AML-193 (cell line): ENCODE measurements around the gene CDC42EP5.
"Not testable (repeated sequence)": the region's sequence is repeated elsewhere in the genome, so short reads cannot be mapped to it uniquely, and the experiment has no call there.

Experiments
- DNase-seq, 2 experiments: peaks; one replicate each; lab custom pipeline; 2025; lab: John Stamatoyannopoulos, UW

The CDC42EP5 gene

GRCh38 chr19:54489341-54489740 is 16.2 kb upstream of the CDC42EP5 start:
- DNase-seq, result no peak

GRCh38 chr19:54485851-54486250 is 12.8 kb upstream of the CDC42EP5 start:
- peak; percentile 36 to 50 for DNase-seq

GRCh38 chr19:54484451-54484850 is 11.4 kb upstream of the CDC42EP5 start:
- no peak for DNase-seq

GRCh38 chr19:54482889-54483288 is 9.8 kb upstream of the CDC42EP5 start:
- peak; percentile 64 to 71 for DNase-seq

- DNase-seq, result peak; percentile 45 to 54
Measured at GRCh38 chr19:54481326-54481930, 8.3 kb upstream of the CDC42EP5 start.

GRCh38 chr19:54480051-54480450 is 7.0 kb upstream of the CDC42EP5 start:
- DNase-seq, result peak; percentile 68 to 73

GRCh38 chr19:54478677-54479266 is 5.7 kb upstream of the CDC42EP5 start:
- peak; percentile 53 to 67 for DNase-seq

GRCh38 chr19:54477650-54478049 is 4.6 kb upstream of the CDC42EP5 start:
- no peak for DNase-seq

- DNase-seq, result no peak
Measured at GRCh38 chr19:54475706-54476105, 2.6 kb upstream of the CDC42EP5 start.

- DNase-seq, result no peak
Measured at GRCh38 chr19:54473892-54474372, 836 bp upstream of the CDC42EP5 start.

- no peak for DNase-seq
Measured at GRCh38 chr19:54470991-54471782, 1.9 kb downstream of the CDC42EP5 start.

- DNase-seq, result no peak
Measured at GRCh38 chr19:54470276-54470887, 2.7 kb downstream of the CDC42EP5 start.

- DNase-seq, result no peak
Measured at GRCh38 chr19:54469496-54469934, 3.6 kb downstream of the CDC42EP5 start.

- not testable (repeated sequence) for DNase-seq
Measured at GRCh38 chr19:54466110-54466480, 7.0 kb downstream of the CDC42EP5 start.

- DNase-seq, result no peak
Measured at GRCh38 chr19:54465426-54466109, 7.5 kb downstream of the CDC42EP5 start.

GRCh38 chr19:54464630-54465425 is 8.3 kb downstream of the CDC42EP5 start:
- peak; percentile 77 for DNase-seq

GRCh38 chr19:54464044-54464629 is 9.0 kb downstream of the CDC42EP5 start:
- DNase-seq, result peak; percentile 43 to 73

GRCh38 chr19:54463531-54464043 is 9.5 kb downstream of the CDC42EP5 start, which contains the start of gene LENG9:
TSS of gene LENG9 (minus strand) at chr19:54463778. CDS start at chr19:54463526, 252 bp downstream.
- peak; percentile 84 to 90 for DNase-seq

- DNase-seq, result peak; percentile 67 to 70
Measured at GRCh38 chr19:54462655-54463530, 10.2 kb downstream of the CDC42EP5 start.
